Measurements from ENCODE around the gene PTH1R.

DNA sequence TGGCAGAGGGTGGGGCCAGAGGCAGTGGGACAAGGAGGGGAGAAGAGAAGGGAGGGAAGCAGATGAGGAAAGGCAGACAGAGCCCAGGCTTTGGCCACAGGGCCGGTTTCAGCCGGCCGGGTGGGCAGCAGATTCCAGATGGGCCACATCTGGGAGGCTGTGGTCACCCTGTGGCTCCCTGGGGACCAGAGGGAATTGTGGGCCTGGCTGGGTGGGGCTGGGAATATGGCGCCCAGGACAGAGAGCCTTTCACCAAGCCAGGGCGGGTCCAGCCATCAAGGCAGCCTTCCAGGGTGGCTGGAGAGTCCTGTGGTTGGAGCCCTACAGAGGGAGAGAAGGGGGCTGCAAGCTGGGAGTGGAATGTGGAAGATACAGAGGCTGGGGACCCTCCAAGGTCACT, 18.9 kb downstream of the PTH1R start:
- no peak for TF ChIP-seq CEBPB (IDR thresholded peaks at IDR 0.05)
- TF ChIP-seq, protein P1, sequence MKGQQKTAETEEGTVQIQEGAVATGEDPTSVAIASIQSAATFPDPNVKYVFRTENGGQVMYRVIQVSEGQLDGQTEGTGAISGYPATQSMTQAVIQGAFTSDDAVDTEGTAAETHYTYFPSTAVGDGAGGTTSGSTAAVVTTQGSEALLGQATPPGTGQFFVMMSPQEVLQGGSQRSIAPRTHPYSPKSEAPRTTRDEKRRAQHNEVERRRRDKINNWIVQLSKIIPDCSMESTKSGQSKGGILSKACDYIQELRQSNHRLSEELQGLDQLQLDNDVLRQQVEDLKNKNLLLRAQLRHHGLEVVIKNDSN (IDR thresholded peaks at IDR 0.05): no peak
- TF ChIP-seq TAF1 (IDR thresholded peaks at IDR 0.05; ENCODE audit: low read depth): no peak
- TF ChIP-seq, protein P2, sequence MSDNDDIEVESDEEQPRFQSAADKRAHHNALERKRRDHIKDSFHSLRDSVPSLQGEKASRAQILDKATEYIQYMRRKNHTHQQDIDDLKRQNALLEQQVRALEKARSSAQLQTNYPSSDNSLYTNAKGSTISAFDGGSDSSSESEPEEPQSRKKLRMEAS (IDR thresholded peaks at IDR 0.05): no peak
- TF ChIP-seq TEAD4 (IDR thresholded peaks at IDR 0.05): no peak

Measured in Ishikawa (cell line).